Measurements from ENCODE around the gene SBNO2. TPM values are rescaled to one million over a fixed set of nuclear protein-coding genes. Genes with fewer than 3 reads are reported as not detected.

Gene SBNO2
- total and polyA plus RNA-seq, 9 of the 15 experiments (the other 6 are each of a cell fraction or from before 2014, with no cell fraction given) = 0.01 to 46.2 (median 6.7) TPM

GRCh38 chr19:1205114-1206099 is 31.3 kb upstream of the SBNO2 start, which contains the start of gene STK11 (continued):
- TF ChIP-seq CHD7 (IDR thresholded peaks at IDR 0.05; ENCODE audit: low read depth, low read length) (no peak), ZSCAN32 (CRISPR knock-in tag; IDR thresholded peaks at IDR 0.05) (peak; percentile 52; the same call in 1 of the 2 replicates), GATAD2A (IDR thresholded peaks at IDR 0.05) (no peak), TAF15 (IDR thresholded peaks at IDR 0.05; ENCODE audit: low read depth, low read length) (no peak), ZNF740 (CRISPR knock-in tag; IDR thresholded peaks at IDR 0.05) (no peak), ZNF740 (tag; IDR thresholded peaks at IDR 0.05) (peak in 1 of 2 experiments; percentile 72; a peak in 1 of 4 replicates), ELF4 (CRISPR knock-in tag; IDR thresholded peaks at IDR 0.05) (no peak), HMGN3 (IDR thresholded peaks at IDR 0.05; ENCODE audit: borderline replicate concordance, extremely low read depth, insufficient read length, low read depth, low read length) (peak; percentile 72), SMARCC2 (IDR thresholded peaks at IDR 0.05; ENCODE audit: low read depth) (no peak), BHLHE40 (IDR thresholded peaks at IDR 0.05; ENCODE audit: low read length) (peak; percentile 50), KDM2B (CRISPR knock-in tag; IDR thresholded peaks at IDR 0.05) (no peak; the same call in 1 of the 2 replicates), PKNOX1 (IDR thresholded peaks at IDR 0.05) (peak; percentile 99), SMARCB1 (IDR thresholded peaks at IDR 0.05; ENCODE audit: insufficient read length, low read depth) (no peak), PPARD (CRISPR knock-in tag; IDR thresholded peaks at IDR 0.05) (no peak)
